ENCODE data around the gene SLC43A2. TPM values are rescaled to one million over a fixed set of nuclear protein-coding genes. Genes with fewer than 3 reads are reported as not detected.

Gene SLC43A2
- polyA plus RNA-seq, 1 donor (not counting 4 experiments of a cell fraction or from before 2014, with no cell fraction given): 12.7 TPM

DNA sequence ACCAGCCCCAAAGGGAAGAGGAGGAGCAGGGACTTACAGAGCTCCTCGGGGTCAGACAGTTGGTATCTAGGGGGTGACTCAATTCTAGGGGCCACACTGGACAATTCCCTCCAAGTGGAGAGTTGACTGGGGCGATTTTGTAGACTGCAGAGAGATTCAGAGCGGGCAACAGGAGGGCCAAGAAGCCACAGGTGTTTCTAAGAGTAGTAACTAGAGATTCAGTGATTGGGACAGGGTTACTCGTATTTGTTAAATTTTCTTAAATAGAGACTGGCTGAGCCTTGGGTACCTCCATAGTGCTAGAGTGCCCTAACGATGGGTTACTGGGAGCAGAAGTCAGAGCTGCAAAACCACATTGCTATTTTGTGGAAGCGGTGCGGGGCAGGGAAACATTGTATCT lies 109.0 kb downstream of the SLC43A2 start:
- peaks cover 14 to 19% of the 10 kb centered on the region in 2 experiments for H3K36me3 ChIP-seq (ENCODE audit: control insufficient read depth in 2 of 2, extremely low read depth in 1 of 2, insufficient read depth in 2 of 2, low read length in 2 of 2)
- dilution Hi-C loops (cut with MboI; ENCODE audit: extremely low pct_ligation_motif_present, low sequenced_read_pairs): no loop called here
- no peak overlapping the region for H3K9ac ChIP-seq (ENCODE audit: control insufficient read depth, extremely low read depth, insufficient read depth, low read length)
- DNase-seq (ENCODE audit: low read depth, low spot score): no peak
- TF ChIP-seq EZH2 (IDR thresholded peaks at IDR 0.05; ENCODE audit: low read length): no peak
- TF ChIP-seq, protein P1, sequence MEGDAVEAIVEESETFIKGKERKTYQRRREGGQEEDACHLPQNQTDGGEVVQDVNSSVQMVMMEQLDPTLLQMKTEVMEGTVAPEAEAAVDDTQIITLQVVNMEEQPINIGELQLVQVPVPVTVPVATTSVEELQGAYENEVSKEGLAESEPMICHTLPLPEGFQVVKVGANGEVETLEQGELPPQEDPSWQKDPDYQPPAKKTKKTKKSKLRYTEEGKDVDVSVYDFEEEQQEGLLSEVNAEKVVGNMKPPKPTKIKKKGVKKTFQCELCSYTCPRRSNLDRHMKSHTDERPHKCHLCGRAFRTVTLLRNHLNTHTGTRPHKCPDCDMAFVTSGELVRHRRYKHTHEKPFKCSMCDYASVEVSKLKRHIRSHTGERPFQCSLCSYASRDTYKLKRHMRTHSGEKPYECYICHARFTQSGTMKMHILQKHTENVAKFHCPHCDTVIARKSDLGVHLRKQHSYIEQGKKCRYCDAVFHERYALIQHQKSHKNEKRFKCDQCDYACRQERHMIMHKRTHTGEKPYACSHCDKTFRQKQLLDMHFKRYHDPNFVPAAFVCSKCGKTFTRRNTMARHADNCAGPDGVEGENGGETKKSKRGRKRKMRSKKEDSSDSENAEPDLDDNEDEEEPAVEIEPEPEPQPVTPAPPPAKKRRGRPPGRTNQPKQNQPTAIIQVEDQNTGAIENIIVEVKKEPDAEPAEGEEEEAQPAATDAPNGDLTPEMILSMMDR (optimal IDR thresholded peaks at IDR 0.05 in 1 of 3, IDR thresholded peaks at IDR 0.05 in 1 of 3, conservative IDR thresholded peaks at IDR 0.05 in 1 of 3; ENCODE audit: extremely low read depth in 1 of 3, insufficient read depth in 2 of 3, low read length in 3 of 3): no peak
- H3K79me2 ChIP-seq (ENCODE audit: control insufficient read depth, insufficient read depth, low read length): peaks cover 22% of the 10 kb centered on the region
- no peak overlapping the region for H3K27ac ChIP-seq (ENCODE audit: control insufficient read depth, insufficient read depth, low read length)
- H2AFZ ChIP-seq (ENCODE audit: control insufficient read depth, low read length): no peak overlapping the region
- no peaks in the 10 kb centered on the region for H3K9me1 ChIP-seq (ENCODE audit: control insufficient read depth, extremely low read depth, insufficient read depth, low read length)
- peaks cover 2% of the 10 kb centered on the region for H4K20me1 ChIP-seq (ENCODE audit: control insufficient read depth, extremely low read depth, insufficient read depth, low read length)
- no peaks in the 10 kb centered on the region for H3K9me3 ChIP-seq (ENCODE audit: control insufficient read depth, low read depth, low read length)
- no peak overlapping the region for H3K4me2 ChIP-seq (ENCODE audit: control insufficient read depth, extremely low read depth, insufficient read depth, low read depth, low read length)
- peaks cover 16% of the 10 kb centered on the region for H3K4me1 ChIP-seq (ENCODE audit: control insufficient read depth, extremely low read depth, insufficient read depth, low read length)
- no peaks in the 10 kb centered on the region for H3K27me3 ChIP-seq (ENCODE audit: control insufficient read depth, extremely low read depth, insufficient read depth, low read length)
- no peak for FAIRE-seq
- H3K4me3 ChIP-seq (ENCODE audit: control insufficient read depth in 2 of 3, extremely low read depth in 1 of 3, insufficient read depth in 2 of 3, low read depth in 1 of 3, low read length in 3 of 3): no peak overlapping the region

Small RNA genes within 50 kb of the gene (small RNA-seq; reads per million reads assigned to genes)
- gene RN7SL105P (ENCODE audit: insufficient read length in 3 of 3, low read depth in 3 of 3, low replicate concordance in 1 of 3): 0 reads per million in 3 experiments

Other genes starting within 250 kb of the SLC43A2 start
- 468 to 1,322 TPM (median 739 TPM) in 3 replicates for gene YWHAE, start 228.6 kb downstream of the SLC43A2 start, polyA plus RNA-seq
- gene CRK, start 172.6 kb downstream of the SLC43A2 start, polyA plus RNA-seq: 111 to 127 TPM (median 117 TPM) in 3 replicates
- 101 to 124 TPM (median 117 TPM) in 3 replicates for gene MYO1C, start 136.1 kb downstream of the SLC43A2 start, polyA plus RNA-seq
- gene INPP5K, start 112.2 kb downstream of the SLC43A2 start, polyA plus RNA-seq: 19.9 to 28.0 TPM (median 23.0 TPM) in 3 replicates
- 45.2 to 80.0 TPM (median 76.5 TPM) in 3 replicates for gene PITPNA, start 66.0 kb downstream of the SLC43A2 start, polyA plus RNA-seq
- gene SCARF1, start 16.9 kb upstream of the SLC43A2 start, polyA plus RNA-seq: 0.05 to 0.18 TPM (median 0.06 TPM) in 3 replicates
- gene RILP, start 21.0 kb upstream of the SLC43A2 start, polyA plus RNA-seq: 3.1 to 4.5 TPM (median 3.2 TPM) in 3 replicates
- gene PRPF8, start 56.0 kb upstream of the SLC43A2 start, polyA plus RNA-seq: 60.1 to 118 TPM (median 97.5 TPM) in 3 replicates
- gene TLCD2, start 81.5 kb upstream of the SLC43A2 start, polyA plus RNA-seq: 0.75 to 1.1 TPM (median 0.76 TPM) in 3 replicates
- 4.2 to 9.5 TPM (median 7.3 TPM) in 3 replicates for gene WDR81, start 95.9 kb upstream of the SLC43A2 start, polyA plus RNA-seq
- gene SERPINF2, start 114.0 kb upstream of the SLC43A2 start, polyA plus RNA-seq: 0.93 to 1.5 TPM (median 0.96 TPM) in 3 replicates
- 17.3 to 29.8 TPM (median 23.2 TPM) in 3 replicates for gene SERPINF1, start 133.2 kb upstream of the SLC43A2 start, polyA plus RNA-seq
- gene SMYD4, start 201.1 kb upstream of the SLC43A2 start, polyA plus RNA-seq: 5.6 to 6.3 TPM (median 5.8 TPM) in 3 replicates
- 70.5 to 79.7 TPM (median 74.9 TPM) in 3 replicates for gene RPA1, start 201.2 kb upstream of the SLC43A2 start, polyA plus RNA-seq